ENCODE measurements around the gene CADPS2.

The CADPS2 gene

DNA sequence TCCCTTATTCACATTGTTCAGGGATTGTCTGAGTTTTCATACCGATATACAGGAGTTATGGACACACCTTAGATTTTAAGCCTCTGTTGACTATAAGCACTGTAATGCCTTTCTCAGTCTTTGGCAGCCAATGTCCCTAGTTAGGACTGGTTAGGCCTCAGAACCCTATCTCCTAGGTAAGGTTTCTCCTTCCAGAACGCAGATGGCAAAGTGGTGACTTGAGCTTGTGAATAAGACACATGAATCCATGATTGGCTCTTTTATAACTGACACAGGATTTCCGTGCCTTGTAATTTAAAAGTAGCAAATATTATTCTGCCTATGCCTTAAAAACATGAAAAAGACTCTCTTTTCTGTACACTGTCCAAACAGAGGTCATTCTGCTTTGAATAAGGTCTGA, 171.1 kb downstream of the CADPS2 start:
- Histone ChIP-seq H3K36me3 (no peaks in the 10 kb centered on the region), H3K27ac (no peak overlapping the region), H3K4me3 (ENCODE audit: low read depth in 1 of 2, low read length in 1 of 2) (no peak overlapping the region), H3K27me3 (no peaks in the 10 kb centered on the region), H3K4me1 (ENCODE audit: control insufficient read depth in 1 of 2, insufficient read depth in 1 of 2, low read depth in 1 of 2, low read length in 1 of 2) (no peaks in the 10 kb centered on the region), H3K9me3 (no peaks in the 10 kb centered on the region)
- no peak for TF ChIP-seq CTCF (IDR thresholded peaks at IDR 0.05)

GRCh38 chr7:122710916-122711315, 175.3 kb downstream of the CADPS2 start:
- no peak overlapping the region for H3K4me3 ChIP-seq (ENCODE audit: low read depth in 1 of 2, low read length in 1 of 2)
- no peaks in the 10 kb centered on the region for H3K4me1 ChIP-seq (ENCODE audit: control insufficient read depth in 1 of 2, insufficient read depth in 1 of 2, low read depth in 1 of 2, low read length in 1 of 2)
- H3K9me3 ChIP-seq = no peaks in the 10 kb centered on the region
- no peak overlapping the region for H3K27ac ChIP-seq
- no peaks in the 10 kb centered on the region for H3K36me3 ChIP-seq
- TF ChIP-seq CTCF (IDR thresholded peaks at IDR 0.05) = no peak
- H3K27me3 ChIP-seq = no peaks in the 10 kb centered on the region

DNA sequence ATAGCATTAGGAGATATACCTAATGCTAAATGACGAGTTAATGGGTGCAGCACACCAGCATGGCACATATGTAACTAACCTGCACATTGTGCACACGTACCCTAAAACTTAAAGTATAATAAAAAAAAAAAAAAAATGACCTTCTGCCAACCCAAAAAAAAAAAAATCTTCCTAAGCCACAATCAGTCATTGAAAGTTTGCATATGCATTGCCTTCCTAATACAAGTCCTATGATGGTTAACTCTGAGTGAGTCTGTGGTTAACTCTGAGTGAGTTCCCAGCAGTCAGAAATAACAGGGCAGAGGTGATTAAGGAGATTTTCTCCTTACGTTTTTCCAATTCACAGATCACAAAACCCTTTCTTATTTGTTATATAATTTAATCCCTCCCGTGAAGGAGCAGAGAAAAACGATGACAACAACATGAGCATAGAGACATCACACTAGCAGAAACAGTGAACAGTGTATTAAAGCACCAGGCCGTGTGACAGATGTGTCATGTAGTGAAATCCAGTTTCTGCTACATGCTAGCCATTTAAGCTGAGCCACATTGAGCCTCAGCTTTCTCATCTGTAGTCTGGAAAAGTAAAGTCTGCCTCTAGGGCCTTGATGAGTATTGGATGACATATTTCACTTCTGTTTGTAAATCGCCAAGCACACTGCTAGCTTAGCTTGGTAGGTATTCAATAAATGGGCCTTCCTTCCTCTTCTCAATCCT, 176.2 kb downstream of the CADPS2 start:
- no peaks in the 10 kb centered on the region for H3K27me3 ChIP-seq
- H3K4me1 ChIP-seq (ENCODE audit: control insufficient read depth in 1 of 2, insufficient read depth in 1 of 2, low read depth in 1 of 2, low read length in 1 of 2) = no peaks in the 10 kb centered on the region
- H3K9me3 ChIP-seq = no peaks in the 10 kb centered on the region
- no peak overlapping the region for H3K4me3 ChIP-seq (ENCODE audit: low read depth in 1 of 2, low read length in 1 of 2)
- no peaks in the 10 kb centered on the region for H3K36me3 ChIP-seq
- no peak overlapping the region for H3K27ac ChIP-seq
- TF ChIP-seq CTCF (IDR thresholded peaks at IDR 0.05) = no peak

DNA sequence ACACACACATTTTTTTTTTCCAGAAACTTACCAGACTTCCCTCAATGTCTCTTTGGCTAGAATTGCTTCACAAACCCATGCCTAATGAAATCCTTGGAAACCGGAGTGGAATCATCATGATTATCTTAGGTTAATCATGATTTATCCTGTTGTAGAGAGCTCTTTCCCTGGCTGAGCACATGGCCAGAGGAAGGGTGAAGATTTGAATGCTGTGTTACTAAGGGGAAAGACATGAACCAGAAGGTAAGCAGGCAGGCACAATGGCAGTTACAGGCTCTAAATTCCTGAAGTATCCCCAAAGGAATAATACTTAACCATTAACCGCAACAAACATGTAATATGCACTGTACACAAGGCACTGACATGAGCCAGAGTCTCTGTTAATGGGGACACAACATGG, 179.4 kb downstream of the CADPS2 start:
- H3K27me3 ChIP-seq = no peaks in the 10 kb centered on the region
- TF ChIP-seq CTCF (IDR thresholded peaks at IDR 0.05) = no peak
- H3K4me3 ChIP-seq (ENCODE audit: low read depth in 1 of 2, low read length in 1 of 2) = no peak overlapping the region
- H3K36me3 ChIP-seq = no peaks in the 10 kb centered on the region
- no peaks in the 10 kb centered on the region for H3K4me1 ChIP-seq (ENCODE audit: control insufficient read depth in 1 of 2, insufficient read depth in 1 of 2, low read depth in 1 of 2, low read length in 1 of 2)
- no peak overlapping the region for H3K27ac ChIP-seq
- H3K9me3 ChIP-seq = no peaks in the 10 kb centered on the region

GRCh38 chr7:122702872-122703510, 183.3 kb downstream of the CADPS2 start, which contains the start of gene RNF148:
Gene RNF148, minus strand, starts transcription at chr7:122702922. Its CDS starts 172 bp downstream, at chr7:122702750.
- no peak for TF ChIP-seq CTCF (IDR thresholded peaks at IDR 0.05)
- H3K27ac ChIP-seq = no peak within 1 kb of the TSS
- H3K27me3 ChIP-seq = no peaks in the 10 kb centered on the region
- H3K4me3 ChIP-seq (ENCODE audit: low read depth in 1 of 2, low read length in 1 of 2) = no peak within 1 kb of the TSS
- no peaks in the 10 kb centered on the region for H3K4me1 ChIP-seq (ENCODE audit: control insufficient read depth in 1 of 2, insufficient read depth in 1 of 2, low read depth in 1 of 2, low read length in 1 of 2)
- no peaks in the 10 kb centered on the region for H3K36me3 ChIP-seq
- no peaks in the 10 kb centered on the region for H3K9me3 ChIP-seq
